Activated T-cell treated with anti-CD3 and anti-CD28 coated beads for 1 hour (primary cell): ENCODE results near the gene CAPN15.

Source experiments
- DNase-seq: peaks from one replicate; pipeline ENCODE4 v3.0.0-alpha.2; 2020; ENCODE audit warnings: low read depth

The CAPN15 gene

DNA sequence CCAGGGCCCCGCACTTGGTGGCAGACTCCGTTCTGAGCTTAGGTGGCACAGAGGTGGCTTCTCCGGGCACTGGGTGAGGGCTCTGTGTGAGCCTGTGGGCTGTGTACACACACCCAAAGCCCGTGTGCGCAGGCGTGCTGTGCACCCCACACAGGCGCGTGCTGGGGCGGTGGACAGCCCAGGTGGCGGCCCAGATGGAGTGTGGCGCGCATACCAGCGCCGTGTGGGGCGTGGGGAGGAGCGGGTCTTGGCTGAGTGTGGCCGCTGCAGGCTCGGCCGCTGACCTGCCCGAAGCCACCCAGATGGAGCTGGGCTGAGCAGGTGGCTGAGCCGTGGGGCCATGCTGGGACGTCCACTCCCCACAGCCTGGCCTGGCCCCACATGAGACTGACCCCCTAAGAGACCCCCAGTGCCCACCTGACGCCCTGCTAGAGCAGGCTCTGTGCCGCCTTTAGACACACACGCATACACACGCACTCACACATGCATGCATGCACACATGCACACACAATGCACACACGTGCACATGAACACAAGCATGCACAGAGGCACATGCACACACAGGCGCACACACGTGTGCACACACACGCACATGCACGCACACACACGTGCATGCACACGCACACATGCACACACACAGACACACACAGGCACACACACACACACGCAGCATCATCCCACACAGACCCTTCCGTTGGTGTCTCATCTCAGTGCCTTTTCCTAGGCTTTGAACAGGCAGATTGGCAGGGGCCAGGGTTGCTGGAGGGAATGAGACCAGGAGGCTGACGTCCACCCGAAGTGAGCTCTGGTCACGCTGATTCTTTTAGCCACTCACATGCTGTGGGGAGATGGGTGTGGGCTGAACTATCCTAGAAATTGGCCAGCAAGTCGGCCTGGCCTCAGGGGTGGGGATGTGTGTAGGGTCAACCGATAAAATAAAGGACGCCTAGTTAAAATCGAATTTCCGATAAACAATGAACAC, 34.7 kb downstream of the CAPN15 start:
- no peak for DNase-seq

DNA sequence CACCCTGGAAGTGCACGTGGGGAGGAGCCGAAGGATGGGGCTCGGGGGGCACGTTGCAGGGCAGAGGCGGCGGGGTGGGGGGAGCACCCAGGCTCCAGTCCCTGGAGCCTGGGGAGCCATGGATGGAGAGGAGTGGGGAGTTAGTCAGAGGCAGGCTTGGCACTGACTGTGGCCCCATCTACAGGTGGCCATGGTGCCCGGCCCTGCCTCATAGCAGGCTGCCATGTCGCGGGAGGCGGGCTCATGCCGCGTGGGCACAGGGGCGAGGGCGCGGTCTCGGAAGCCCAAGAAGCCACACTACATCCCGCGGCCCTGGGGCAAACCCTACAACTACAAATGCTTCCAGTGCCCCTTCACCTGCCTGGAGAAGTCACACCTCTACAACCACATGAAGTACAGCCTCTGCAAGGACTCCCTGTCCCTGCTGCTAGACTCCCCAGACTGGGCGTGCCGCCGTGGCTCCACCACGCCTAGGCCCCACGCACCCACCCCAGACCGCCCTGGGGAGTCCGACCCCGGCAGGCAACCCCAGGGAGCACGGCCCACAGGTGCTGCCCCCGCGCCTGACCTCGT, 35.6 kb downstream of the CAPN15 start:
- DNase-seq = no peak

DNA sequence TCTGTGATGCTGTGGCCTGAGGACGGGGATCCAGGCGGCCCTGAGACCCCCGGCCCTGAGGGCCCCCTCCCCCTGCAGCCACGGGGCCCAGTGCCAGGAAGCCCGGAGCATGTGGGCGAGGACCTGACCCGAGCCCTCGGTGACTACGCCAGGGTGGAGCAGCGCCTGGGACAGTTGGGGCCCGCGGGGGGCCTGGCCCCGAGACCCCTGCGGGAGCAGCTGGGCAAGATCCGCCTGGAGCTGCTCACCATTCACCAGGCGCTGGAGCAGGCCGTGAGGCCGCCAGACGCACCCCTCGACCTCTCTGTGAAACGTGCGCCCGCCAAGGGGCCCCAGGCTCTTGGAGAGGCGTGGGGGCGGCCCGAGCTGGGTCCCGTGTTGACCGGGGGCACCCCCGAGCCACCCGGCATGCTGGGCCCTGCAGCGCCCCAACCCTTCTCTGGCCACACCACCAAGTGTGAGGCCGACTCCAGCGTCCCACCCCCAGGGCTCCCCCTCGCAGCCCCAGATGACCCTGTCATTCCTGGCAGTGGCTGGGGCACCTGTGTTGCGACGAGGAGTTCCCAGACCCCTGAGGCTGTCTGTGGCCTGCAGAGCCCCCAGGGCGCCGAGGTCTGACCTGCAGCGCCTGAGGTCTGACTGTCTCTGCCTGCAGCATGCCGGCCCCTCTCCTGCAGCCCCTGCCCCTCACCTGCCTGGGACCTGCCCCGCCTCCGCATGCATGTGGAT, 37.3 kb downstream of the CAPN15 start:
- DNase-seq = no peak

DNA sequence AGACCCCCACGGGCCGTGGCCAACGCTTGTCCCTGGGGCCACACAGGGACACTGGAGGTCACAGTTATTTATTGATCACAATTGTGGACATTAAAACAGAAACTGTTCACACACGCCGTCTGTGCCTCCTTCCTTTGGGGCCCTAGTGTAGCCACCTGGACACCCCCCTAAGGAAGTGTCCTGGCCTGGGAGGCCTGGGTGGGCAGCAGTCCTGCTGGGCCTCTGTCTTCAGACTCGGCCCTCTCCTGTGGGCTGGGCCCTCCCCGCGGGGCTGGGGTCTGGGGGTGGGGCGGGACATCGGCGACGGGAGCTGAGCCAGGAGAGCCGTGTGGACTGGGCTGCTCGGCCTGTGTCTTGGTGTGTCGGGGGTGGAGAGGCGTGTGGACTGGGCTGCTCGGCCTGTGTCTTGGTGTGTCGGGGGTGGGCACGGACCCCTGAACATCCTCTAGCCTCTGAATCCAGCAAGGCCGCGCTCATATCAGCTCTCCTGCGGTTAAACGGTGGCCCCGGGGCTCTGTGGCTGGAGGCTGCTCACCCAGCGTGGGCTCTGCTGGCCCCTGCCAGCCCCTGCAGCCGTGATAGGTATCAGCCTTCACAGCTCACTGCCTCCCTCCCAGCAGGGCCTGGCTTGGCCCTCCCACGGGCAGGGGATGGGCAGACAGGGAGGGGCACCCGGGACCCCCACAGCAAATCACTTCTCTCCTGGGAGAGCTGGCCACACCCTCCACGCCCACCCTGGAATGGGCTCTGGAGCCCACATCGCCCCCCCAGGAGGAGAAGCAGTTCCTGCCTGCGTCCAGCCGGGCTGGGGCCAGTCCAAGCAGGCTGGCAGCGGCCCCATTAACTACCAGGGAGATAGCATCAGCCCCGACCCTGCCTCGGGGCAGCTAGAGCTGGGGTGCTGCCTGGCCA, 38.2 kb downstream of the CAPN15 start:
- no peak for DNase-seq

DNA sequence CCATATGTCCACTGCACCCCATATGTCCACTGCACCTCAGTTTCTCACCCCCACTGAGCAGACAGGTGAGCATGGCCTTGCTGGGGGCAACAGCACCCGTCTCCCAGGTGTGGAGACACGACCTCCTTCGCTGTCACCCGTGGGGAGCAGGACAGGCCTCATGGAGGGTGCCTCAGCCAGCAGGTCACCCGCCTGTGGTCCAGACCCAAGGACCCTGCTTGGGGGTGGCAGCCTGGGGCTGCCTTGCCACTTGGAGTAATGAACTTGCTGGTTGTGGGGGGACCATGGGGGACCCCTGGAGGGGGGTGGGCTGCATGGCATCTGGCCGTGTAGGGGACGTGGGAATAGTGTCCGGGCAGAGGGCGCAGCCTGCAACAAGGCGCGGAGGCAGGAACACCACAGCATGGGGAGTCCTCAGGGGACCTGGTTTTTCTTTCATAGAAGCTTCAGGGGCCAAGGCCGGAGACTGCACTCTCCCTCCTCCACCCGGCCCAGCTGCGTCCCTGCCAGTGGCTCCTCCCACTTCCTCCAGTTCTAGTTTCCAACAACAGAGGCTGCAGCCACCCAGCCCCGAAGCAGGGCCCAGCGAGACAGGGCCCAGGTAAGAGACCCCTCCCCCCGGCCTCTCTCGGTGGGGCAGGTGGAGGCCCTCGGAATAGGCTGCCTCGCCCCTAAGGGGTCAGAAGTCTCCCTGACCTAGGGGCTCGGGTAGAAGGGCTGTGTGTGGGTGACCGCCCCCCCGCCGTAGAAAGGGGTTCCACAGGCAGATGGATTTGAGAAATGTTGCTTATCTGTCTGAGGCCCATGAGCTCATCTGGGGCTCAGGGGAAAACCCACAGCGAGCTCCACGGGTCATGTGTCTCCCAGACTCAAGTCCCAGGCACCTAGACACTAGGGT, 39.2 kb downstream of the CAPN15 start, which contains the start of gene NHLRC4:
TSS of gene NHLRC4 (plus strand) at position 531 of the 898 bp plus-strand sequence. CDS start 1,043 bp downstream, outside the sequence.
- peak; percentile 35 for DNase-seq

DNA sequence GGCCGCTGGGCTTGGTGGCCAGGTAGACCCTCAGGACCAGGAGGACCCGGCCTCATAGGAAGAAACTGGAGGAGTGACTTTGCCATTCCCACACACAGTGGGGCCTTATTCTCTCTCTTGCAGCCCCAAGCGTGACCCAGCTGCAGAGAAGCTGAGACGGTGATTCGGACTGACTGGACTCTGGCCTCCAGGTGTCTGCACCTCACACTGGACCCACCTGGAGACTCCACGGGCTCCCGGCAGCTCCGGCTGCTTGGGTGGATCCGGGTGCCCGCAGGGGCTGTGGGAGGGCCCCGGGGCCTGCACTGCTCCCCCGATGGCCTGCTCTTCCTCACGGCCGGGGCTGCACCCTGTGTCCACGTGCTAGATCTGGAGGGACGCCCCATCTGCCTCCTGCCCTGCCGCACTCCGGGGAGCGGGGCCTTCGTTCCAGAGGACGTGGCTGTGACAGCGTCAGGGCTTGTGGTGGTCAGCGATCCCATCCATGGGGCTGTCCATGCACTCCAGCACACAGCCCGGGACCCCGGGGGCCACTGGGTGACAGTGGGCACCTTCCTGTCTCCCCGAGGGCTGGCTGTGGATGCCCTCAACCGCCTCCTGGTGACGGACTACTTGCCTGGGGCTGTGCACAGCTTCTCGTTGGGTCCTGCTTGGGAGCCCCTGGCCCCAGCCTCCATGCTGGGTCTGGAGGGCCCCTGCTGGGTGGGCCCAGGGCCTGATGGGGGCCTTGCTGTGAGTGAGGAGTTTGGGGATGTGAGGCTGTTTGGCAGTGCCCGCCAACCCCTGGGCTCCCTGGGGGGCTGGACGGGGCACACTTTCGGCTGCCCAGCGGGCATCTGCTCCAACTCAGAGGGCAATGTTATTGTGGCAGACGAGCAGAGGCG, 40.1 kb downstream of the CAPN15 start:
- no peak for DNase-seq

DNA sequence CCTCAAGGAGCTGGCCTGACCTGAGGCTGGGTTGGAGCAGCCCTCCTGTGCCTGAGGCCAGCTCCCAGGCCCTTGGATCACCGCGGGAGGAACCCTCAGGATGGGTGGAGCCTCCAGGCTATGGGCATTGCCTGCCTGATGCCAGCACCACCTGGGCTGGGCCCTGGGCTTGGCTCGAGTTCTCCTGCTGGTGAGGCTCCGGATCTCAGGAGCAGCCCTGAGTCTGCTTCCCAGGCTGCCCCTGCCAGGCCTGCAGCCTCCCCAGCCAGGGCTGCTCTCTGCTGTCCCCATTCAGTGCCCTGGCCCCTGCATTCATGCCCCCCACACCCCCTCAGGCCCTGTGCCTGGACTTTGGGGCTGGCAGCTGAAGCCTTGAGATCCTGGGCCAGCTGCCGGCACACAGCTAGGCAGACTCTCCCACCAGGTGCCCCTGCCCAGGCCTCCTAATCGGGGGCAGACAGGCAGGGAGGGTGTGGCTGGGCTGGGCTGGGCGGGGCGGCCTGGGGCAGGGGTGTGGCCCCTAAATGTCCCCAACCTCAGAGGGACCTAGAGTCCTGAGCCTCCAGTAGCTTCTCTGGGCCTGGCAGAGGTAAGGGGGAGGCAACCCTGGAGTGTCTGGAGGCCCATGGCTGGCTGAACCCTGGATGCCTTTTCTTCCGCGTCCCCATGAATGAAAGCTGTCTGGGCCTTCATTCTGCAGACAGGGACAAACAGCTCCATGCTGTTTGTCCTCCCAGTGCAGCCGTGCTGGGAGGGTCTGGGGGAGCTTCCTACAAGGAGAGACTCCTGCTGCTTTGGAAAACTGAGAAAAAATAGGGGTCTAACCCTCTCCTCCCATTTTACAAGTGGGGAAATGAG, 41.1 kb downstream of the CAPN15 start:
- no peak for DNase-seq

DNA sequence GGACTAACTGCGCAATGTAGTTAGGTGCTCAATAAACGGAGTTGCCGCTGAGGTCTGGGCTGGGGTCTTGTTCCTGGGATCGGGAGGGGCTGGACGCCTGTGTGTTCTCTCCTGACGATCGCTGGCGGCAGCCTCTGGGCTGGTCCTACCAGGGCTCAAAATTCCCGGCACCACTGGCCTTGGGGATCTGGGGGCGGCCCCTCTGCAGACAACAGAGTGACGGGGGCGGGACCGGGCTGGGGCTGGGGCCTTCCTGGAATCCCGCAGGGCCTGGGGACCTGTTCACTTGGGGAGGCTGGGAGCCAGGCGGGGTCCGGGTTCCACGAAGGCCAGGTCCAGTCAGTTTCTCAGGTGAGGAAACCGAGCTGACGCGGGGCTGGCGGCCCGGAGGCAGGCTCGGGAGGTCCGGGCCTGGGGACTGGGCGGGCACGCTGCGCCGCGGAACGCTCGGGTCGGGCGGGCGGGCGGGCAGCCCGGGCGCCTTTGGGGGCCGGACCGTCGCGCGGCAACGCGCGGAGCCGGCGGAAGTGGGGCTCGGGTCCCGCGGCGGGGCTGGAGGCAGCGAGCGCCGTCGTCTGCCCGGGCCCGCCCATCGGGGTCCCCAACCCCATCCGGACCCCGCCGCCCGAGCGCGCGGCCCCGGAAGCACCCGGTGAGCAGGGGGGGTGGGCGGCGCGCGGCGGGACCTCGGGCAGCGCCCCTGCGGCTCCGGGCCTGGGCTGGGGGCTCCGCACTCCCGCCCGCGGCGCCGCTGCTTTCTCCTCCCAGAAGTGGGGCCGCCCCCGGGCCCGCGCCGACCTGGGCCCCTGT, 42.1 kb downstream of the CAPN15 start, which contains the start of gene PIGQ:
TSS of gene PIGQ (plus strand) at position 524 of the 810 bp plus-strand sequence. CDS start 4,107 bp downstream, outside the sequence.
- peak; percentile 50 for DNase-seq

DNA sequence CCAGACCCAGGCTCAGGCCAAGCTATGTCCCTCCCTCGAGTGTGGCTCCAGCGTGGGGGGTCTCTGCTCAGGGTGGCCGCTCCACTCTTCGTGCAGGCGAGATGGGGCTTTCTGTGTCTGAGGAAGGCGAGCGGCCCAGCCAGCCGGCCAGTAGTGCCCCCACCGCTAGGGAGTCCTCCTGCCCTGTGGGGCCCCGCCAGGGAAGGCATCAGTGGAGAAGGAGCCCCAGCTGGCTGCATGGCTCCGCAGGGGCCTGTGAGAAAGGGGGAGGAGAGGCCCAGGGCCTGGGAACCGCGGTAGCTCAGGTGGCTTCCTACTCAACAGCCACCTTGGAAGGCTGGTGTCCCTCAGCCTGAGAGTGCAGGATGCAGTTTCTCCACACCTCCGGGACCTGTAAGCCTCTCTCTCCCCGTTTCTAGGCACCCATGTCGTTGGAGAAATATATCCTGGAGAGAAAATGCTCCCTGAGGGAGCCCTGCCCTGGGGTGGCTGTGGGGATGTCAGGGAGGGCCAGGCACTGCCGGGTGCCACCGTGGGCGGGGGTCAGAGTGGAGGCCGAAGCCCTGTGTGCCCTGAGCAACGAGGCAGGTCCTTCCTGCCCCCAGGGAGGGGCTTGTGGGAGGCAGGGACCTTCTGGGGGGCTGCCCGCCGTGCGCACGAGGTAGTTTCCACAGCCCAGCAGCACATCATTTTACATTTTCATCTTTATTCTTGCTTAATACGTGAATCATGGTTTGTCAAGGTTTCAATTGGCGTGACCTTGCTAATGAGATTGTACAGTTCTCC, 45.5 kb downstream of the CAPN15 start:
- DNase-seq = no peak

DNA sequence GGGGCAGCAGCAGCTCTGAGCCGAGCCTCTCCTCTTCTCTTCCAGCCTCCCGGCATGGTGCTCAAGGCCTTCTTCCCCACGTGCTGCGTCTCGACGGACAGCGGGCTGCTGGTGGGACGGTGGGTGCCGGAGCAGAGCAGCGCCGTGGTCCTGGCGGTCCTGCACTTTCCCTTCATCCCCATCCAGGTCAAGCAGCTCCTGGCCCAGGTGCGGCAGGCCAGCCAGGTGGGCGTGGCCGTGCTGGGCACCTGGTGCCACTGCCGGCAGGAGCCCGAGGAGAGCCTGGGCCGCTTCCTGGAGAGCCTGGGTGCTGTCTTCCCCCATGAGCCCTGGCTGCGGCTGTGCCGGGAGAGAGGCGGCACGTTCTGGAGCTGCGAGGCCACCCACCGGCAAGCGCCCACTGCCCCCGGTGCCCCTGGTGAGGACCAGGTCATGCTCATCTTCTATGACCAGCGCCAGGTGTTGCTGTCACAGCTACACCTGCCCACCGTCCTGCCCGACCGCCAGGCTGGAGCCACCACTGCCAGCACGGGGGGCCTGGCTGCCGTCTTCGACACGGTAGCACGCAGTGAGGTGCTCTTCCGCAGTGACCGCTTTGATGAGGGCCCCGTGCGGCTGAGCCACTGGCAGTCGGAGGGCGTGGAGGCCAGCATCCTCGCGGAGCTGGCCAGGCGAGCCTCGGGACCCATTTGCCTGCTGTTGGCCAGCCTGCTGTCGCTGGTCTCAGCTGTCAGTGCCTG, 46.7 kb downstream of the CAPN15 start:
- DNase-seq = no peak

DNA sequence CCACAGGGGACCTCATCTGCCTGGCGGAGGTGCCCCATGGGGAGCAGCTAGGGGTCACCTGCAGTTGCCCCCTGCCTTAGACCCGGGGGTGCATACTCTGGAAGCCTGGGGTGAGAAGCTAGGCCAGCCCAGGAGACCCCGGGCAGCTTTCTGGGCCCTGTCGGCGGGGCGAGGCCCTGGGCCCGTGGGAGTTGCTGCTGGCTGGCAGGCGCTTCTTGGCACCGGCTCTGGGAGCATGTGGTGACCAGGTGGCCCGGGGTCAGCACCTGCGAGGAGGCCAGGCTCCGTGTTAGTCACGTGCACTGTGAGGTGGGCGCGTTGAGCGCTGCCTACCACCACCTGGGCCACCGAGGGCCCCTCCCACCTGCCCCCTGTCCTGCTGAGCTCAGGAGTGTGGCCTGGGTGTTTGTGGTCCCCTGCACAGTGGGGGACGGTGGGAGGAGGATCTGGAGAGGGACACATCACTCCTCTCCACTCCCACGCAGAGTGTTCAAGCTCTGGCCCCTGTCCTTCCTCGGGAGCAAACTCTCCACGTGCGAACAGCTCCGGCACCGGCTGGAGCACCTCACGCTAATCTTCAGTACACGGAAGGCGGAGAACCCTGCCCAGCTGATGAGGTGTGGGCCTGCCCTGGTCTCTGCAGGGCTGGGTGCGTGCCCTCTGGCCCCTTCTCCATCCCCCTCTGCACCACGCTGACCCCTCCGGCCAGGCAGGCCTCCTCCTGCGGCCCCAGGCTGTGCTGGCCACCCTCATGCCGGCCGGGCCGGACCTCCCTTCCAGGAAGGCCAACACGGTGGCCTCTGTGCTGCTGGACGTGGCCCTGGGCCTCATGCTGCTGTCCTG, 48.1 kb downstream of the CAPN15 start:
- no peak for DNase-seq

DNA sequence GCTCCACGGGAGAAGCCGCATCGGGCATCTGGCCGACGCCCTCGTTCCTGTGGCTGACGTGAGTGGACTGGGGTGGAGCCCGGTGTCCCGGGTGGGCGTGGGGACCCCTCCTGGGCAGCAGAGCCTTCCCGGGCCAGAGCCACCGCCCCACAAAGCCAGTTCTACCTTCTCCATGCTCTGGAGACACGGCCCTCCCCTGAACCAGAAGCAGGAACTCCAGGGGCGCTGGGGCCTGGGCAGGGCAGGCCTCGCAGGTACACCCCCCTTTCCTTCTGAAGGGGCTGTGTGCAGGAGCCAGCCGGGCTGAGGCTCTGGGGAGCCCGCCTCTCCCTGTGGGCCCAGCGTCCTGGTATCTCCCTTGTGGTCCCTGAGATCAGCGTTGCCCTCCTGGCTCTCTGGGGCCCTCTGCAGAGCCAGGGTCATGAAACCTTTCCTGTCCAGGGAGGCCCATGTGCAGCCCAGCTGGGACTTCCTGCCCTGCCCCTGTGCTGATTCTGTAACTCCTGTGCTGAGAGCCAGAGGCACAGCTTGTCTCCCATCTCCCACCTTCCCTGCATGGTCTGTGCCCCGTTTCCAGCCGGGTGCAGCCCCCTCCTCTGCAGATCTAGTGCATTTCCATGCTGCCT, 48.8 kb downstream of the CAPN15 start:
- DNase-seq = no peak

DNA sequence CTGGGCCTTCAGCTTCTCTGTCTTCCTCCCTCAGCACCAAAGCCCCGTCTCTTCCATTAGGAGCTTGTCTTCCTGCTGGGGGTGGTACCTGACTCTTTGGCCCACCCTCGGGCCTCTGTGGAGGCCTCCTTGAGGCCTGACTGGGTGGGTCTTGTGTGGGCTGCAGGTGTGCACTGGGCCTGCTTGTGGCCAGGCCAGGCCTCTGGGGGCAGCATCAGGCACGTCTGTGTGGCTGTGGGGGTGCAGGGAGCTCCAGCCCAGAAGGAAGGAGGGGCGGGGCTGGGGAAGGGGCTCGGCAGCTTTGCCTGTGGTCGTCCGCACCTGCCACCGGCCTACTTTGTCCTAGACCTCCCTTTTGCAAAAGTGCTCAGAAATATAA, 49.3 kb downstream of the CAPN15 start:
- no peak for DNase-seq

DNA sequence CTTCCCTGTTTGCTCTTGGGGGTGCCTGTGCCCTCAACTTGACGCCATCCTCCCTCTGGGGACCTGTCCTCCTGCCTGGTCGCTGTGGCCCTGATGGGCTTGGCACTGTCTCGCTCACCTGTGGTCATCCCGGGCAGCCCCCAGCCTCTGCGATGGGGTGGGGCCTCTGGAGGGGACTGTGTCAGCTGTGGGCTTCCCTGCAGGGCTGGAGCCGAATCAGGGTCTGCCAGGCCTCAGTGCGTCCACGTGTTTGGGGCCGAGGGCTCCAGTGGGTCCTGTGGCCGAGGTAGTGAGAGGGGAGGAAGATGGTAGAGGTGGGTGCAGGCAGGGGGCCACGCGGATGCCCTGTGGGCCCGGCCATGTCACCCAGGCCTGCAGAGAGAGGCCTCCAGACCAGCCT, 50.3 kb downstream of the CAPN15 start:
- no peak for DNase-seq
